Measurements from ENCODE around the gene THAP11.
"Not testable (repeated sequence)": the region's sequence is repeated elsewhere in the genome, so short reads cannot be mapped to it uniquely, and the experiment has no call there.

THAP11 gene

DNA sequence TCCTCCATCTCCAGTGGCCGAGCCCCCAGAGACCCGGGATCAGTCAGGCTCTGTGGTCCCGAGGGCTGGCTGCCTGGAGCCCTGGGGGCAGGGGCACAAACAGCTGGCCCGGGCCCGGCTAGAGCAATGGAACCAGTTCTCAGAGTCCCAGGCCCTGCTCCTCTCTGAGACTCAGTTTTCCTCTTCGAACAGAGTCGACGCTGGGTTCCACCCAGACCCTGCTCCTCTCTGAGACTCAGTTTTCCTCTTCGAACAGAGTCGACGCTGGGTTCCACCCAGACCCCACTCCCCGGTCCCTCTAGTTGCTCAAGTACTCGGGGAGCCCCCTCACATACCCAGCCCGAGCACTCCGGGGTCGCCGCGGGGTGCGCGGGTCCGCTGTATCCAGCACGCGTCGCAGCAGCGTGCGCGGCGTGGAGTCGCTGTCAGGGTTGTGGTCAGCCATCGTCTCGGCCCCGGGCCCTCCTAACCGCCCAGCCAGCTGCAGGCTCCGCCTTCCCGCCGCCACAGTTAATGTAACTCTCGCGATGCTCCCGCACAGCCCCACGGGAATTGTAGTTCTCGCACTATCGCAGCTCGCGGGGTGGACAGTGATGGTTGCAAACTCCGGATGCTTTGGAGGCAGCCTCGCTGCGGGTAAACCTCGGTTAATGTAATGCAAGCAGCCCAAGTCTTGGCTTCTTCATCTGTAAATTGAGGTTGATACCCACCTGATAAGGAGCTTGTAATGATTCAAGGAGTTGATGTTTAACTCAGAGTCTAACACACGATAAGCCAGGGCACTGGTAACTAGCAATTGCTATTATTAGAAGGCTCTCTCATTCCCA lies 8.5 kb upstream of the THAP11 start:
- no peak for TF ChIP-seq PAX5 (IDR thresholded peaks at IDR 0.05; ENCODE audit: insufficient read depth, low read length, severe bottlenecking)
- no peak for TF ChIP-seq SPI1 (IDR thresholded peaks at IDR 0.05; ENCODE audit: low read depth, low read length)
- TF ChIP-seq POU2F2 (IDR thresholded peaks at IDR 0.05; ENCODE audit: low read depth, low read length): peak; percentile 88
- TF ChIP-seq POLR2AphosphoS5 (IDR thresholded peaks at IDR 0.05; ENCODE audit: low read depth, low read length): peak; percentile 85
- TF ChIP-seq POLR2A (IDR thresholded peaks at IDR 0.05; ENCODE audit: low read depth, low read length): peak; percentile 90
- TF ChIP-seq TAF1 (IDR thresholded peaks at IDR 0.05; ENCODE audit: low read depth, low read length): peak; percentile 99
- FAIRE-seq: peak; percentile 96
- peak; percentile 99 for DNase-seq (ENCODE audit: insufficient read length, low spot score)

DNA sequence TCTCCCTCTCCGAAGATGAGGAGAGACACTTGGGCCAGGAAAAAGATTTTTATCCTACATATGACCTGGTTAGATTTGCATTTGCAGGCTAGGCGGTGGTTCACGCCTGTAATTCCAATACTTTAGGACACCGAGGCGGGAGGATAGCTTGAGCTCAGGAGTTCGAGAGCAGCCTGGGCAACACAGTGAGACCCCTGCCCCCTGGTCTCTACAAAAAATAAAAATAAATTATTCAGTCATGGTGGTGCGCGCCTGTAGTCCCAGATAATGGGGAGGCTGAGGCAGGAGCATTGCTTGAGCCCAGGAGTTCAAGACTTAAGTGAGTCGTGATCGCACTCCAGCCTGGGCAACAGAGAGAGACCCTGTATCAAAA lies 7.9 kb upstream of the THAP11 start:
- TF ChIP-seq POLR2AphosphoS5 (IDR thresholded peaks at IDR 0.05; ENCODE audit: low read depth, low read length): no peak
- no peak for TF ChIP-seq POLR2A (IDR thresholded peaks at IDR 0.05; ENCODE audit: low read depth, low read length)
- no peak for TF ChIP-seq SPI1 (IDR thresholded peaks at IDR 0.05; ENCODE audit: low read depth, low read length)
- no peak for TF ChIP-seq PAX5 (IDR thresholded peaks at IDR 0.05; ENCODE audit: insufficient read depth, low read length, severe bottlenecking)
- TF ChIP-seq POU2F2 (IDR thresholded peaks at IDR 0.05; ENCODE audit: low read depth, low read length): no peak
- no peak for TF ChIP-seq TAF1 (IDR thresholded peaks at IDR 0.05; ENCODE audit: low read depth, low read length)
- DNase-seq (ENCODE audit: insufficient read length, low spot score) (no peak), FAIRE-seq (no peak)

DNA sequence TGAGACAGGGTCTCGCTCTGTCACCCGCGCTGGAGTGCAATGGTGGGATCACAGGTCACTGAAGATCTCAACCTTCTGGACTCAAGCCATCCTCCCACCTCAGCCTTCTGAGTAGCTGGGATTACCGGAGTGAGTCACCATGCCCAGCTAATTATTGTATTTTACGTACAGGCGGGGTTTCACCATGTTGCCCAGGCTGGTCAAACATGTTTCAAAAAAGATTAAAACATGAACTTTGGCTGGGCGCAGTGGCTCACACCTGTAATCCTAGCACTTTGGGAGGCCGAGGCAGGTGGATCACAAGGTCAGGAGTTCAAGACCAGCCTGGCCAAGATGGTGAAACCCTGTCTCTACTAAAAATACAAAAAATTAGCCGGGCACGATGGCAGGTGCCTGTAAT lies 4.9 kb upstream of the THAP11 start:
- not testable (repeated sequence) for FAIRE-seq; DNase-seq (ENCODE audit: insufficient read length, low spot score)

DNA sequence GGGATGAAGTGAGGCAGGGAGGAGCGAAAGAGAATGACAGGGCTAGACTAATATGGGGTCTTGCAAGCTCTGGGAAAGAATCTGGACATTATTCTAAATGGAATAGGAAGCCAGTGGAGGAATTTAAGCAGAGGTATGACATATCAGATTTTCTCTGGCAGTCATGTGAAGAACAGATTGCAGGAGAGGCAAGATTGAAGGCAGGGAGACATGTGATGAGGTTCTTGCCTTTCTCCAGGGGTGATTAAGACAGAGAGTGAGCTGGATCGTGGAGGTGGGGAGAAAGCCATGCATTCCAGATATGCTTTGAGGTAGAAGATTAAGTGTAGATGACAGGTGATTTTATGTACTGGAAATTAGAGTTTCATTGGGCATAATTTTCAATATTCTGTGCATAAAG lies 4.3 kb upstream of the THAP11 start:
- FAIRE-seq: no peak
- DNase-seq (ENCODE audit: insufficient read length, low spot score): no peak
- TF ChIP-seq PAX5 (IDR thresholded peaks at IDR 0.05; ENCODE audit: insufficient read depth, low read length, severe bottlenecking) (no peak), POLR2A (IDR thresholded peaks at IDR 0.05; ENCODE audit: low read depth, low read length) (no peak), TAF1 (IDR thresholded peaks at IDR 0.05; ENCODE audit: low read depth, low read length) (no peak), POU2F2 (IDR thresholded peaks at IDR 0.05; ENCODE audit: low read depth, low read length) (no peak), SPI1 (IDR thresholded peaks at IDR 0.05; ENCODE audit: low read depth, low read length) (no peak), POLR2AphosphoS5 (IDR thresholded peaks at IDR 0.05; ENCODE audit: low read depth, low read length) (no peak)

DNA sequence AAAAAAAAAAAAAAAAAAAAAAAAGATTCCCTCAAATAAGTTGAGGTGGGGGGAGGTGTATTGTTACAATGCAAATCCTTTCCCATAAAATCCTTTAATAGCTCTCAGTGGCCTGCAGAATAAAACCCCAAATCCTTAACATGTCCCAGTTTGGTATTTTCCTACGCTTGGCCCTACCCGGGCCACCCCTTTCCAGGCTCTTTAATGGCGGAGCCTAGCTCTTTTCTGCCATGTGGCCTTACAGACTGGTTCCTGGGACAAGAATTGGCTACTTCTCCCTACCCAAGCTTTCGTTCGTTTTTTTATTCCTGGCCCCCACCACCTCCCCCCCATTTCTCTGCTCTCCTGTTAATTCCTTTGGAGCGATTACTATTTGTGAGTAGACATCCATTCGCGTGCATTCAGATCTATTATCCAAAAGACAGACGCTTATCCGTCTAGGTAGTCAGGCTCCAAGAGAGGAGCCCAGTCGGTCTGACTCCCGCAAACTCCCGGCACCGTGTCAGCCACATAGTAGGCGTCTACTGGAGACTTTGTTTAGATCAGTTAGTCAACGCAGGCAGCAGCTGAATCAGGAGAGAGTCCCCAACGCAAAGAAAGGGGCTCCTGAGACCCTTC lies 813 bp upstream of the THAP11 start:
- FAIRE-seq (no peak), DNase-seq (ENCODE audit: insufficient read length, low spot score) (no peak)
- no peak for TF ChIP-seq TAF1 (IDR thresholded peaks at IDR 0.05; ENCODE audit: low read depth, low read length)
- no peak for TF ChIP-seq POLR2A (IDR thresholded peaks at IDR 0.05; ENCODE audit: low read depth, low read length)
- no peak for TF ChIP-seq POU2F2 (IDR thresholded peaks at IDR 0.05; ENCODE audit: low read depth, low read length)
- no peak for TF ChIP-seq POLR2AphosphoS5 (IDR thresholded peaks at IDR 0.05; ENCODE audit: low read depth, low read length)
- no peak for TF ChIP-seq SPI1 (IDR thresholded peaks at IDR 0.05; ENCODE audit: low read depth, low read length)
- TF ChIP-seq PAX5 (IDR thresholded peaks at IDR 0.05; ENCODE audit: insufficient read depth, low read length, severe bottlenecking): no peak

DNA sequence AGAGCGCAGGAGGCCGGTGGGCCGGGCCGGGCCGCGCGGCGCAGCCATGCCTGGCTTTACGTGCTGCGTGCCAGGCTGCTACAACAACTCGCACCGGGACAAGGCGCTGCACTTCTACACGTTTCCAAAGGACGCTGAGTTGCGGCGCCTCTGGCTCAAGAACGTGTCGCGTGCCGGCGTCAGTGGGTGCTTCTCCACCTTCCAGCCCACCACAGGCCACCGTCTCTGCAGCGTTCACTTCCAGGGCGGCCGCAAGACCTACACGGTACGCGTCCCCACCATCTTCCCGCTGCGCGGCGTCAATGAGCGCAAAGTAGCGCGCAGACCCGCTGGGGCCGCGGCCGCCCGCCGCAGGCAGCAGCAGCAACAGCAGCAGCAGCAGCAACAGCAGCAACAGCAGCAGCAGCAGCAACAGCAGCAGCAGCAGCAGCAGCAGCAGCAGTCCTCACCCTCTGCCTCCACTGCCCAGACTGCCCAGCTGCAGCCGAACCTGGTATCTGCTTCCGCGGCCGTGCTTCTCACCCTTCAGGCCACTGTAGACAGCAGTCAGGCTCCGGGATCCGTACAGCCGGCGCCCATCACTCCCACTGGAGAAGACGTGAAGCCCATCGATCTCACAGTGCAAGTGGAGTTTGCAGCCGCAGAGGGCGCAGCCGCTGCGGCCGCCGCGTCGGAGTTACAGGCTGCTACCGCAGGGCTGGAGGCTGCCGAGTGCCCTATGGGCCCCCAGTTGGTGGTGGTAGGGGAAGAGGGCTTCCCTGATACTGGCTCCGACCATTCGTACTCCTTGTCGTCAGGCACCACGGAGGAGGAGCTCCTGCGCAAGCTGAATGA lies 606 bp downstream of the THAP11 start:
- DNase-seq (ENCODE audit: insufficient read length, low spot score) (no peak), FAIRE-seq (no peak)
- no peak for TF ChIP-seq PAX5 (IDR thresholded peaks at IDR 0.05; ENCODE audit: insufficient read depth, low read length, severe bottlenecking)
- 0 out of 2 replicates have a peak, but pooled peaks have one; percentile 20 for TF ChIP-seq POU2F2 (IDR thresholded peaks at IDR 0.05; ENCODE audit: low read depth, low read length)
- TF ChIP-seq POLR2AphosphoS5 (IDR thresholded peaks at IDR 0.05; ENCODE audit: low read depth, low read length): no peak
- no peak for TF ChIP-seq SPI1 (IDR thresholded peaks at IDR 0.05; ENCODE audit: low read depth, low read length)
- no peak for TF ChIP-seq POLR2A (IDR thresholded peaks at IDR 0.05; ENCODE audit: low read depth, low read length)

DNA sequence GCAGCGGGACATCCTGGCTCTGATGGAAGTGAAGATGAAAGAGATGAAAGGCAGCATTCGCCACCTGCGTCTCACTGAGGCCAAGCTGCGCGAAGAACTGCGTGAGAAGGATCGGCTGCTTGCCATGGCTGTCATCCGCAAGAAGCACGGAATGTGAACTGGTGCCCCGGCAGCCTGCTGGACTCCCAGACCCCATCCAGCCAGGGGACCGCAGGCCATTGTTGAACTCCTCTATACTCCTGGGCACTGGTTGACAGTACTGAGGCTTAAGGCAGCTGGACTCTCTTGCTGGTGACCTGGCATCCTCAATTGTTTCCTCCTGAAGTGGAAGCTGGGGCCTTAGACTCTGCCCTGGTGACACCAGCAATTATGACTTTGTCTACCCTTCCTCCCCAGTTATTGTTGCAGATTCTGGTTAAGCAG lies 1.2 kb downstream of the THAP11 start:
- DNase-seq (ENCODE audit: insufficient read length, low spot score): no peak
- TF ChIP-seq TAF1 (IDR thresholded peaks at IDR 0.05; ENCODE audit: low read depth, low read length): no peak
- TF ChIP-seq SPI1 (IDR thresholded peaks at IDR 0.05; ENCODE audit: low read depth, low read length): no peak
- TF ChIP-seq POU2F2 (IDR thresholded peaks at IDR 0.05; ENCODE audit: low read depth, low read length): no peak
- TF ChIP-seq POLR2A (IDR thresholded peaks at IDR 0.05; ENCODE audit: low read depth, low read length): no peak
- TF ChIP-seq PAX5 (IDR thresholded peaks at IDR 0.05; ENCODE audit: insufficient read depth, low read length, severe bottlenecking): no peak
- TF ChIP-seq POLR2AphosphoS5 (IDR thresholded peaks at IDR 0.05; ENCODE audit: low read depth, low read length): no peak
- FAIRE-seq: no peak

DNA sequence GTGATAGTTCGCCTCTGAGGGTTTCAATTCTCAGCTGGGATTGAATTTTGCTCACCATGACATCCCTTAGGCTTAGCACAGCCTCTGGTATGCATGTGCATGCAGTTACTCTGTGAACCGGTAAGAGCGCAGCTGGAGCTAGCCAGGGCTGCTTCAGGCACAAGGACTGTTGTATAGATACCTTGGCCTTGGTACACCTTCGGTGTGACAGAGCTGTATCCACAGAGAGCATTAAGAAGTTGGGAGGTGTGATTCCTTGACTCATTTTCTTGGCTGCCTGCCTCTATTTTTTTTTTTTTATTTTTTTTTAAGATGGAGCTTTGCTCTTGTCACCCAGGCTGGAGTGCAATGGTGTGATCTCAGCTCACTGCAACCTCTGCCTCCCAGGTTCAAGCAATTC lies 2.4 kb downstream of the THAP11 start:
- FAIRE-seq (no peak), DNase-seq (ENCODE audit: insufficient read length, low spot score) (no peak)
- no peak for TF ChIP-seq POLR2AphosphoS5 (IDR thresholded peaks at IDR 0.05; ENCODE audit: low read depth, low read length)
- TF ChIP-seq TAF1 (IDR thresholded peaks at IDR 0.05; ENCODE audit: low read depth, low read length): no peak
- TF ChIP-seq SPI1 (IDR thresholded peaks at IDR 0.05; ENCODE audit: low read depth, low read length): no peak
- no peak for TF ChIP-seq POLR2A (IDR thresholded peaks at IDR 0.05; ENCODE audit: low read depth, low read length)
- no peak for TF ChIP-seq POU2F2 (IDR thresholded peaks at IDR 0.05; ENCODE audit: low read depth, low read length)
- no peak for TF ChIP-seq PAX5 (IDR thresholded peaks at IDR 0.05; ENCODE audit: insufficient read depth, low read length, severe bottlenecking)
